ENCODE results near the gene MED12L.

DNA sequence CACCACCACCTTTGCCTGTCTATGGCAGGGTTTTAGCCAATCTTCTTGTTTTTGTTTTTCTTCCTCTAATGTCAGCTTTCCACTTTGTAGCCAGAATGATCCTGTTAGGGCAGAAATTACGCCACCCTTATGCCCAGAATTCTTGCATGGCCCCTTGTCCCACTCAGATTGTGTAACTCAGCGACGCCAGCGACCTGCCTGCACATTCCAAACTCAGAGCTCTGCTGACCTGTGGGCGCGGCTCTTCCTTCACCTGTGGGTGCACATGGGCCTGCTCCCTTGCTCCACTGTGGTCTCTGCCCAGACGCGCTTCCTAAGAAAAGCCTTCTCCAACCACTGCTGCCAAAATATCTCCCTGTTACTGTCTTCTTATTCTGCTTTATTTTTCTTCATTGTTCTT, 45.0 kb downstream of the MED12L start:
- TF ChIP-seq CTCF (IDR thresholded peaks at IDR 0.05): no peak
- no peak for TF ChIP-seq POLR2A (IDR thresholded peaks at IDR 0.05)
